Parathyroid adenoma (tissue), 2 donors: ENCODE measurements around the gene DIP2C.

Experiments
- H2AFZ ChIP-seq: fragments of 300-600 bp; sonication (generic); one replicate; pipeline ENCODE4 v1.7.0; 2017; ENCODE audit warnings: antibody characterized with exemption, mild to moderate bottlenecking
- H3K27ac ChIP-seq: fragments of 300-600 bp; sonication (generic); one replicate; pipeline ENCODE4 v1.7.0; 2017
- H3K27me3 ChIP-seq: fragments of 300-600 bp; sonication (generic); one replicate; pipeline ENCODE4 v1.7.0; 2017; ENCODE audit warnings: low read length; ENCODE audit not compliant: control insufficient read depth, insufficient read depth
- H3K36me3 ChIP-seq: fragments of 300-600 bp; sonication (generic); one replicate; pipeline ENCODE4 v1.7.0; 2017; ENCODE audit warnings: low read length; ENCODE audit not compliant: control insufficient read depth, insufficient read depth
- H3K4me1 ChIP-seq: fragments of 300-600 bp; sonication (generic); one replicate; pipeline ENCODE4 v1.7.0; 2017; ENCODE audit warnings: control low read depth
- H3K4me2 ChIP-seq: fragments of 300-600 bp; sonication (generic); one replicate; pipeline ENCODE4 v1.7.0; 2017; ENCODE audit warnings: low read length
- H3K4me3 ChIP-seq: fragments of 300-600 bp; sonication (generic); one replicate; pipeline ENCODE4 v1.7.0; 2017; ENCODE audit warnings: low read depth, low read length
- H3K79me2 ChIP-seq: fragments of 300-600 bp; sonication (generic); one replicate; pipeline ENCODE4 v1.7.0; 2017; ENCODE audit warnings: control low read depth
- H3K9ac ChIP-seq: fragments of 300-600 bp; sonication (generic); one replicate; pipeline ENCODE4 v1.7.0; 2017; ENCODE audit warnings: mild to moderate bottlenecking
- H3K9me3 ChIP-seq: fragments of 300-600 bp; sonication (generic); one replicate; pipeline ENCODE4 v1.7.0; 2017; ENCODE audit warnings: low read length; ENCODE audit not compliant: control insufficient read depth
- TF ChIP-seq, protein P1 (sequence below): fragments of 300-600 bp; sonication (generic); IDR thresholded peaks from one replicate; pipeline ENCODE4 v1.7.0; 2017; ENCODE audit warnings: antibody characterized with exemption, mild to moderate bottlenecking
- donor health status: primary hyperparathyroidism.

DIP2C gene

GRCh38 chr10:320771-321170 lies 368.7 kb downstream of the DIP2C start:
- H3K27me3 ChIP-seq = no peaks in the 10 kb centered on the region
- H3K27ac ChIP-seq = no peak overlapping the region
- no peaks in the 10 kb centered on the region for H3K9me3 ChIP-seq
- no peaks in the 10 kb centered on the region for H3K4me1 ChIP-seq
- no peak overlapping the region for H2AFZ ChIP-seq
- TF ChIP-seq, protein P1, sequence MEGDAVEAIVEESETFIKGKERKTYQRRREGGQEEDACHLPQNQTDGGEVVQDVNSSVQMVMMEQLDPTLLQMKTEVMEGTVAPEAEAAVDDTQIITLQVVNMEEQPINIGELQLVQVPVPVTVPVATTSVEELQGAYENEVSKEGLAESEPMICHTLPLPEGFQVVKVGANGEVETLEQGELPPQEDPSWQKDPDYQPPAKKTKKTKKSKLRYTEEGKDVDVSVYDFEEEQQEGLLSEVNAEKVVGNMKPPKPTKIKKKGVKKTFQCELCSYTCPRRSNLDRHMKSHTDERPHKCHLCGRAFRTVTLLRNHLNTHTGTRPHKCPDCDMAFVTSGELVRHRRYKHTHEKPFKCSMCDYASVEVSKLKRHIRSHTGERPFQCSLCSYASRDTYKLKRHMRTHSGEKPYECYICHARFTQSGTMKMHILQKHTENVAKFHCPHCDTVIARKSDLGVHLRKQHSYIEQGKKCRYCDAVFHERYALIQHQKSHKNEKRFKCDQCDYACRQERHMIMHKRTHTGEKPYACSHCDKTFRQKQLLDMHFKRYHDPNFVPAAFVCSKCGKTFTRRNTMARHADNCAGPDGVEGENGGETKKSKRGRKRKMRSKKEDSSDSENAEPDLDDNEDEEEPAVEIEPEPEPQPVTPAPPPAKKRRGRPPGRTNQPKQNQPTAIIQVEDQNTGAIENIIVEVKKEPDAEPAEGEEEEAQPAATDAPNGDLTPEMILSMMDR = no peak
- H3K4me3 ChIP-seq = no peak overlapping the region
- no peaks in the 10 kb centered on the region for H3K36me3 ChIP-seq
- no peaks in the 10 kb centered on the region for H3K79me2 ChIP-seq
- no peak overlapping the region for H3K9ac ChIP-seq
- no peak overlapping the region for H3K4me2 ChIP-seq

- Histone ChIP-seq H2AFZ (no peak overlapping the region), H3K4me1 (no peaks in the 10 kb centered on the region), H3K27me3 (no peaks in the 10 kb centered on the region), H3K4me3 (no peak overlapping the region), H3K27ac (no peak overlapping the region), H3K79me2 (no peaks in the 10 kb centered on the region), H3K9me3 (no peaks in the 10 kb centered on the region), H3K36me3 (no peaks in the 10 kb centered on the region), H3K4me2 (no peak overlapping the region), H3K9ac (no peak overlapping the region)
- TF ChIP-seq, protein P1 = no peak
These were observed 371.5 kb downstream of the DIP2C start for GRCh38 chr10:317926-318325.

GRCh38 chr10:317271-317769 lies 372.1 kb downstream of the DIP2C start:
- H3K79me2 ChIP-seq = no peaks in the 10 kb centered on the region
- H3K9ac ChIP-seq = no peak overlapping the region
- H3K27me3 ChIP-seq = no peaks in the 10 kb centered on the region
- TF ChIP-seq, protein P1 = no peak
- no peak overlapping the region for H2AFZ ChIP-seq
- H3K4me1 ChIP-seq = peaks cover 4% of the 10 kb centered on the region
- H3K4me3 ChIP-seq = no peak overlapping the region
- H3K9me3 ChIP-seq = no peaks in the 10 kb centered on the region
- no peak overlapping the region for H3K4me2 ChIP-seq
- no peaks in the 10 kb centered on the region for H3K36me3 ChIP-seq
- H3K27ac ChIP-seq = no peak overlapping the region

DNA sequence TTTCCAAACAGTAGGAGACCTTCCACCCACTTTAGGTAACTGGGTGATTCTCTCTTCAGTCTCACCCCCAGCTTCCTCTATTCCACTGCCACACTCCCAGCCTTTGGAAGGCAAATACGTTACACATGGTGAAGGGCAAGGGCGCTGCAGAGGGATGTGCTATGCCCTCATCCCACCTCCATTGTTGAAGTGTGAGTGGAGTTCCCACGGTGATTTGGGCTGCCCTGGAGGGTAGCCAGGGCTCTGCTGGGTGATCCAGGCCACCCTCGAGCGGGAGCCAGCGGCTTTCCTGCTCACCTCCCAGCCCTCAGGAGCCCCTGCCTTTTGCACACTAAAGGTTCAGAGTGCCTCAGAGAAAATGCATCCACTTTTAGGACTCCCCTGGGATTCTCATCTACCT lies 373.1 kb downstream of the DIP2C start:
- Histone ChIP-seq H3K79me2 (no peaks in the 10 kb centered on the region), H2AFZ (no peak overlapping the region), H3K4me3 (no peak overlapping the region), H3K9me3 (no peaks in the 10 kb centered on the region), H3K4me2 (no peak overlapping the region), H3K27ac (no peak overlapping the region), H3K4me1 (peaks cover 8% of the 10 kb centered on the region), H3K36me3 (no peaks in the 10 kb centered on the region), H3K27me3 (no peaks in the 10 kb centered on the region), H3K9ac (no peak overlapping the region)
- TF ChIP-seq, protein P1 = no peak

GRCh38 chr10:314871-315270 lies 374.6 kb downstream of the DIP2C start:
- no peaks in the 10 kb centered on the region for H3K36me3 ChIP-seq
- peaks cover 8% of the 10 kb centered on the region for H3K4me1 ChIP-seq
- TF ChIP-seq, protein P1 = no peak

More at GRCh38 chr10:314871-315270, 374.6 kb downstream of the DIP2C start:
- H3K9ac ChIP-seq = no peak overlapping the region
- H3K9me3 ChIP-seq = no peaks in the 10 kb centered on the region
- H3K27ac ChIP-seq = no peak overlapping the region
- no peak overlapping the region for H2AFZ ChIP-seq
- H3K79me2 ChIP-seq = no peaks in the 10 kb centered on the region
- H3K4me3 ChIP-seq = no peak overlapping the region
- H3K4me2 ChIP-seq = no peak overlapping the region
- H3K27me3 ChIP-seq = no peaks in the 10 kb centered on the region
